T-helper 2 cell treated with Interferon-gamma antibody and Interleukin-4, amounts not matched to agents 100 ng/mL and 5 ng/mL, for 36 hours (primary cell): ENCODE data around the gene GUCY1A2. TPM values are rescaled to one million over a fixed set of nuclear protein-coding genes. Genes with fewer than 3 reads are reported as not detected.
"Not testable (repeated sequence)": the region's sequence is repeated elsewhere in the genome, so short reads cannot be mapped to it uniquely, and the experiment has no call there.

Experiments used
- intact Hi-C: fragments of 100-400 bp; cut with micrococcal nuclease; formaldehyde crosslinking; loops from one replicate; pipeline ENCODE4 v1.15.1; 2023
- total RNA-seq: library from RNA; stranded (reverse); gene quantifications from 2 replicates; pipeline ENCODE4 v1.2.3, GENCODE V29; 2022

GUCY1A2 gene
- total RNA-seq, 1 donor from 2014 or later, result 0.05 TPM

DNA sequence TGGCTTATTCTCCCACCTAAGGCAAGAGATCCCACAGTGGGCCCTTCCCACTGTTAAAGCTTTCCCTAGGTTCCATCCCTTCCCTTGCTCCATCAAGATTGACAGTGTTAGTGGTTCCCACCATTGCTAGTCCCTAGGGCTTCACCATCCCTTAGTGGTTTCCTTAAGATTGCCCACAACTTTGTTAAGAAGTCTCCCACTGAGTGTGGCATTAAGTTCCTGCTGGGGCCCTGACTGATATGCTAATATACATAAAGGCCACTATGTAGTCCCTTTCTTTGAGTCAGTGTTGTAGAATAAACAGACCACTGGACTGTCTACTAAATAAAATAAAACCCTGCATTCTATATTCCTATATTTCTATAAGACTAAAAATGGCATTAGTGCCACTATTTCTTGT is 176.1 kb downstream of the GUCY1A2 start:
- intact Hi-C loops, result no loop called here

GRCh38 chr11:106840947-106841346 is 177.3 kb downstream of the GUCY1A2 start:
- intact Hi-C loops, result no loop called here

GRCh38 chr11:106840146-106840545 is 178.1 kb downstream of the GUCY1A2 start:
- intact Hi-C loops, result no loop called here

DNA sequence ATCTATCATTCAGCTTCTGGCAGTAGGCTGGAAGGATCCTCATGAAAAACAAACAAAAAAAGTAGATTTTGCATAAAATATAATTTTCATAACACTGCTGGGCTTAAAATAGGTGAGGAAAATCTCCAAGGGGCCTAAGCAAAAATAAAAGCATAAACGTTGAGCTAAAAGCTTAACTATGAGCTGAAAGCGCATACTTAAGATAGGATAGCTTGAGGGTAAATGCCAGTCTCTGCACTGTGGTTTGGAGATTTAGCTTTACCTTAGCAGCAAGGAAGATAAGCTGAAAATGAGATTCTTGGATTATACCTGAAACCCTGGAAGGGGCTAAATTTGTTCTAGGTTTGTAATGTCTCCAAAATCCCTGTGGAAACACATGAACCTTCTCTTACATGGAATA is 183.7 kb downstream of the GUCY1A2 start:
- intact Hi-C loops, result no loop called here

GRCh38 chr11:106828976-106829375 is 189.3 kb downstream of the GUCY1A2 start:
- intact Hi-C loops, result no loop called here

DNA sequence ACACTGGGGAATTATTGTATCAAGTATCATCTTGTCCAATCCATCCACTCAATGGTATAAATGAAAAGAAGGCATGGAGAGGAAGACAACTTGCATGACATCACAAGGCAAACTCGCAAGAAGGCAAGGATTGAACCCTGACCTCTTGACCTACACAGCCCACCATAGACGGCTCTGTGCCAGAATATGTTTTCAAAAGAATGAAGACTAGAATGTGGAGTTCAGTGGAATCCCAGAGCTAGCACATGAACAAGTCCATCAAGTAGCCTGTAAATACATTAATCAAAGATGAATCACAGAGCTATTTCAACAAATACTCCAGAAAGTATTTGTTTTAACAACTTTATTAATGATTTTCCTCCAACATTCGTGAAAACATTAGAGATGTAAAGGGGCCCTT is 189.7 kb downstream of the GUCY1A2 start:
- intact Hi-C loops, result no loop called here

DNA sequence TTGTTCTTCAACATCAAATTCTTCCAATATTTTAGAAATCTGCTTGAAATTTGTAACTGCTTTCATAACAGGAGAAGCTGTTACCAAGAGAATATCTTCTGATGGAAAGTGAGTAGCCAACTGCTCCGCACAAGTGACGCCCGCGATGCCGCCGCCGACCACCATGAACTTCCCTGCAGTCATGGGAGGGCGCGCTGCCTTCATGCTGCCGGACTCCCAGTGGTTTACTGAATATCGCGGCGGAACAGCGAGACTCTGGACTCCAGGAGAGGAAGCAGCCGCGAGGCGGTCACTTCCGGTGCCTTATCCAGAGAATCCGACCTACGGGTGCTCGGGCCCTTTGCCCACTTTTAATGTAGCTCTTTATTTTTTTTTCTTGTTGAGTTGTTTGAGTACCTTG is 190.6 kb downstream of the GUCY1A2 start:
- intact Hi-C loops, result no loop called here

- intact Hi-C loops, result not testable (repeated sequence)
Measured at GRCh38 chr11:106826558-106826957, 191.7 kb downstream of the GUCY1A2 start.

GRCh38 chr11:106821826-106822225 is 196.4 kb downstream of the GUCY1A2 start:
- intact Hi-C loops, result no loop called here

- intact Hi-C loops, result no loop called here
Measured at GRCh38 chr11:106821291-106821690, 197.0 kb downstream of the GUCY1A2 start.

- intact Hi-C loops, result no loop called here
Measured at GRCh38 chr11:106818443-106818842, 199.8 kb downstream of the GUCY1A2 start.

- intact Hi-C loops, result no loop called here
Measured at GRCh38 chr11:106815209-106815608, 203.1 kb downstream of the GUCY1A2 start.

- intact Hi-C loops, result no loop called here
Measured at GRCh38 chr11:106813806-106814205, 204.5 kb downstream of the GUCY1A2 start.

DNA sequence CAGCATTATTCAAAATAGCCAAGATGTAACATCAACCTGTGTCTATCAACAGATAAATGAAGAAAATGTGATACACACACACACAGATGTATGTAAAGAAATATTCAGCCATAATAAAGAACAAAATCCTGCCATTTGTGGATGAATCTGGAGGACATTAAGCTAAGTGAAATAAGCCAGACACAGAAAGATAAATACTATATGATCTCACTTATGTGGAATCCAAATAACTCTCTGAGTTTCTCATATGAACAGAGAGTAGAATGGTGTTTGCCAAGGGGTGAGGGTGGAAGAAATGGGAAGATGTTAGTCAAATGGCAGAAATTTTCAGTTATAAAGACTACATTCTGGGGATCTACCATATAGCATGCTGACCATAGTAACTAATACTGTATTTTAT is 224.2 kb downstream of the GUCY1A2 start:
- intact Hi-C loops, result no loop called here

DNA sequence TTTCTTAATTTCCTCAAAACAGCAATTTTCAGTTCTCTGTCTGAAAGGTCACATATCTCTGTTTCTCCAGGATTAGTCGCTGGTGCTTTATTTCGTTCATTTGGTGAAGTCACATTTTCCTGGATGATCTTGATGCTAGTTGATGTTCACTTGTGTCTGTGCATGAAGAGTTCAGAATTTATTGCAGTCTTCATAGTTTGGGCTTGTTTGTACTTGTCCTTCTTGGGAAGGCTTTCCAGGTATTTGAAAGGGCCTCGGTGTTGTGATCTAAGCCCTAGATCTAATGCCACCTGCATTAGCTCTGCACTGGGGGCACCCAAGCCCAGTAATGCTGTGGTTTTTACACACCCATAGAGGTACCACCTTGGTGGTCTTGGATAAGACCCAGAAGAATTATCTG is 228.9 kb downstream of the GUCY1A2 start:
- intact Hi-C loops, result no loop called here

DNA sequence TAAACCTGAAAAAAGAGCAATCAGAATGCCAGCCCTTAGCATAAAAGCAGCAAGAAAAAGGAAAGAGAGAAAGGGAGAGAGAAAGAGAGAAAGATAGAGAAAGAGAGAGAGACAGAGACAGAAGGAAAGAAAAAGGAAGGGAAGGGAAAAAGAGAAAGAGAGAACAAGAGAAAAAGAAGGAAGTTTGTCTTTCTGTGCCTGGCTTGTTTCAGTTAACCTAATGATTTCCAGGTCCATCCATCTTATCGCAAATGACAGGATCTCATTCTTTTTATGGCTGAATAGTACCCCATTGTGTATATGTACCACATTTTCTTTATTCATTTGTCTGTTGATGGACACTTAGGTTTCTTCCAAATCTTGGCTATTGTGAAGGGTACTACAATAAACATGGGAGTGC is 230.8 kb downstream of the GUCY1A2 start:
- intact Hi-C loops, result no loop called here

DNA sequence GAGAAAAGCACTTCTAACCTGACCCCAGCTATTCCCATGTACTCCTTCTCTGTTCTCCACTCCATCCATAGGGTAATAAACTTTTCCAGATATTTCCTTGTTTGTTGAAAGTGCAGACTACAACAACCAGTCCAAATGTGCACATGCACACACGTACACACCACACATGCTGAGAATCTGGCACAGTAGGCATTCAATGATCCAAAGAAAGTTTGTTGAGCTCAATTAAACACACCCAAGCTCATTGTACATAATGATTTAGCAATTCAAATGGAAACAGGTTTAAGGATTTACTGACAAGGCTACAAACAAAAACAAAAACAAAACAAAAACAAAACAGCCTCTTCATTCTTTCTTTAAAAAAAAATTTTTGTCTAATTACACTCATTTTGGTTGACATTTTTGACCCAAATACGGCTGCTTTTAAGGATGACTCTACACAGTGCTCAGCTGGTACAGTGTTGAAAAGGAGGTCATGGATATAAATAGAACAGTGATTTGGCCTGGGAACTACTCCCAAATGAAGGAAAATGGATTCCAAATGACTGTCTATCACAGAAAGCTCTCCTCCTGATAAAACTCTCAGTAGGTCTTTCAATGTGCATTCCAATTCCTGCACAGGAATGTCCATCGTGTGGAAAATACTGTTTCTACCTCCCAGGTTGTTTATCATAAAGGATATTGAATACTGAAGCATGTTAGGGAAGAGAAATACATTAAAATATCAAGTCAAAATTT is 232.2 kb downstream of the GUCY1A2 start:
- intact Hi-C loops, result no loop called here

DNA sequence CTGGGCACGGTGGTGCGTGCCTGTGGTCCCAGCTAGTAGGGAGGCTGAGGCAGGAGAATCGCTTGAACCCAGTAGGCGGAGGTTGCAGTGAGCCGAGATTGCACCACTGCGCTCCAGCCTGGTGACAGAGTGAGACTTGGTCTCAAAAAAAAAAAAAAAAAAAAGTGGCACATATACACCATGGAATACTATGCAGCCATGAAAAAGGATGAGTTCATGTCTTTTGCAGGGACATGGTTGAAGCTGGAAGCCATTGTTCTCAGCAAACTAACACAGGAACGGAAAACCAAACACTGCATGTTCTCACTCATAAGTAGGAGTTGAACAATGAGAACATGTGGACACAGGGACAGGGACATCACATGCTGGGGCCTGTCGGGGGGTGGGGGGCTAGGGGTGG is 241.0 kb downstream of the GUCY1A2 start:
- intact Hi-C loops, result not testable (repeated sequence)

GRCh38 chr11:106770489-106771085 is 247.7 kb downstream of the GUCY1A2 start:
- intact Hi-C loops, result no loop called here

- intact Hi-C loops, result no loop called here
Measured at GRCh38 chr11:106765469-106766258, 252.6 kb downstream of the GUCY1A2 start.

GRCh38 chr11:106763501-106763900 is 254.8 kb downstream of the GUCY1A2 start:
- intact Hi-C loops, result no loop called here

GRCh38 chr11:106761745-106762144 is 256.5 kb downstream of the GUCY1A2 start:
- intact Hi-C loops, result no loop called here
